AG08395 (cell line): Measurements from ENCODE around the gene ANKRD60.

Experiments
- DNase-seq: peaks from one replicate; pipeline ENCODE4 v3.0.0; 2012; ENCODE audit warnings: mixed read lengths, low spot score

The ANKRD60 gene

GRCh38 chr20:58244517-58245030 is 16.1 kb upstream of the ANKRD60 start:
- no peak for DNase-seq

GRCh38 chr20:58243653-58244410 is 15.4 kb upstream of the ANKRD60 start:
- no peak for DNase-seq

GRCh38 chr20:58242824-58243223 is 14.4 kb upstream of the ANKRD60 start:
- no peak for DNase-seq

- DNase-seq = no peak
Measured at GRCh38 chr20:58241766-58242465, 13.5 kb upstream of the ANKRD60 start.

GRCh38 chr20:58240471-58240870 is 12.0 kb upstream of the ANKRD60 start:
- no peak for DNase-seq

GRCh38 chr20:58239216-58239615 is 10.8 kb upstream of the ANKRD60 start:
- DNase-seq = no peak

GRCh38 chr20:58238490-58238889 is 10.0 kb upstream of the ANKRD60 start:
- no peak for DNase-seq

GRCh38 chr20:58237318-58238132 is 9.1 kb upstream of the ANKRD60 start:
- DNase-seq = peak; percentile 85

- DNase-seq = peak; percentile 86
Measured at GRCh38 chr20:58236612-58237317, 8.3 kb upstream of the ANKRD60 start.

- no peak for DNase-seq
Measured at GRCh38 chr20:58235010-58235409, 6.6 kb upstream of the ANKRD60 start.

- peak; percentile 50 for DNase-seq
Measured at GRCh38 chr20:58233881-58234528, 5.6 kb upstream of the ANKRD60 start.

GRCh38 chr20:58233393-58233792 is 4.9 kb upstream of the ANKRD60 start:
- DNase-seq = no peak

- DNase-seq = no peak
Measured at GRCh38 chr20:58231683-58232082, 3.2 kb upstream of the ANKRD60 start.

GRCh38 chr20:58229198-58229798 is 845 bp upstream of the ANKRD60 start:
- DNase-seq = no peak

- DNase-seq = no peak
Measured at GRCh38 chr20:58228103-58228483, 360 bp downstream of the ANKRD60 start.

GRCh38 chr20:58227391-58228102 is 906 bp downstream of the ANKRD60 start:
- no peak for DNase-seq

- no peak for DNase-seq
Measured at GRCh38 chr20:58225452-58226200, 2.8 kb downstream of the ANKRD60 start.

- peak; percentile 31 for DNase-seq
Measured at GRCh38 chr20:58224974-58225373, 3.5 kb downstream of the ANKRD60 start.

- no peak for DNase-seq
Measured at GRCh38 chr20:58224097-58224496, 4.4 kb downstream of the ANKRD60 start.
